ENCODE data around the gene DLG4.

Gene DLG4

DNA sequence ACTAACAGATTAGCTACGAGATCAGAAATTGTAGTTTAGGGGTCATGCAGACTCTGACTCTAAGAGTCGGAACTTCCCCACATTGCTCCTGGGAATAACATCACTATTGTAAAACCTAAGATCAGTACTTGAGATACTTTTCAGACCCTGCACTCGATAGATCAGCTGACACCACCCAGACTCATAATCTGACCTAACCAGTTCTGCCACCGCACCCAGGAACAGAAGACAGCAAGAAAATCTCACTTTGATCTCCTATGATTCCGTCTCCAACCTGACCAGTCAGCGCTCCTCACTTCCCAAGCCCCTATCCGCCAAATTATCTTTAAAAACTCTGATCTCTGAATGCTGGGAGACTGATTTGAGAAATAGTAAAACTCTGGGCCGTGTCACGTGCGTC, 77.8 kb downstream of the DLG4 start:
- Histone ChIP-seq H3K4me3 (ENCODE audit: low read depth, low read length) (no peak overlapping the region), H3K27ac (ENCODE audit: low read depth, low read length) (no peak overlapping the region), H3K27me3 (ENCODE audit: control insufficient read depth, insufficient read depth, low read length) (peaks cover 11% of the 10 kb centered on the region; the same call in 1 of the 2 replicates), H3K9ac (ENCODE audit: low read length) (no peak overlapping the region), H3K9me3 (ENCODE audit: control insufficient read depth, insufficient read depth, low read depth, low read length) (0 out of 2 replicates have a peak, but pooled peaks cover 2% of the 10 kb centered on the region), H3K36me3 (ENCODE audit: control insufficient read depth, insufficient read depth, low read length) (no peaks in the 10 kb centered on the region), H3K4me1 (ENCODE audit: control insufficient read depth, insufficient read depth, low read length) (peaks cover 32% of the 10 kb centered on the region)

DNA sequence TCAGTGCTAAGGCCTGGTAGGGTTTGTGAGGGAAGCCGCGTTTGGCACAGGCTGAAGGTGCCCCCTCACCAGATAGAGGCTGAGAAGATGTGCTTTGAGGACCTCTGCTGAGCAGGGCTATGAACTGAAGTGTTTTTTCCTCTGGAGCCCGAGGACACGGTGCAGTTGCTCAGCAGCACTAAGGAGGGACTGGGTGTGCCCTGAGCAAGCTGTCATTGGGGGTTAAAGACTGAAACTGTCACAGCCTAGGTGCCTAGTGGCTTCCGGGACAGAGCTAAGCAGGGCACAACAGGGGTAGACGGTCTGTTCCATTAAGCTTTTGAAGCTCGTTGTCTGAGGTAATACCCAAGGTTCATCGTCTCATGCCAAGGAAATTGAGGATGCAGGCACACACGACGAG, 80.2 kb downstream of the DLG4 start:
- Histone ChIP-seq H3K36me3 (ENCODE audit: control insufficient read depth, insufficient read depth, low read length) (no peaks in the 10 kb centered on the region), H3K27me3 (ENCODE audit: control insufficient read depth, insufficient read depth, low read length) (peaks cover 21% of the 10 kb centered on the region), H3K9me3 (ENCODE audit: control insufficient read depth, insufficient read depth, low read depth, low read length) (0 out of 2 replicates have a peak, but pooled peaks cover 2% of the 10 kb centered on the region), H3K4me3 (ENCODE audit: low read depth, low read length) (no peak overlapping the region), H3K9ac (ENCODE audit: low read length) (no peak overlapping the region), H3K4me1 (ENCODE audit: control insufficient read depth, insufficient read depth, low read length) (peaks cover 26% of the 10 kb centered on the region), H3K27ac (ENCODE audit: low read depth, low read length) (no peak overlapping the region)

DNA sequence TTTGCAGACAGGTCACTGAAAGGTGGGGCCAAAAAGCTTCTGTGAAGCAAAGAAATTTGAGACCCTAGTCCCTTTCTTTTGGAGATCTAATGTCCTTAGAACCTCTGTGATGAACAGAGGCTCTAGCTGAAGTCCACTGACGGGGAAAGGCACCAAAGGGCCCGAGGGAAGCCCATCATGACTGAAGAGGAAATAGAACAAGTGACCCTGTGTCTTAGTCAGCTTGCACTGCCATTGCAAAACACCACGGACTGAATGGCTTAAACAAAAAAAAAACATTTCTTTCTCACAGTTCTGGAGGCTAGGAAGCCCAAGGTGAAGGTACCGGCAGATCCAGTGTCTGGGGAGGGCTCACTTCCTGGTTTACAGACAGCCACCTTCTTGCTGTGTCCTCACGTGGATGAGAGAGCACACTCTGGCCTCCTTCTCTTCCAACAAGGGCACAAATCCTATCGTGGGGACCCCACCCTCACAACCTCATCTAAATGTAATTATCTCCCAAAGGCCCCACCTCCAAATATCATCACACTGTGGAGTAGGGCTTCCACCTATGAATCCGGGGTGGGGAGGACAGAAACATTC, 80.7 kb downstream of the DLG4 start:
- no peaks in the 10 kb centered on the region for H3K36me3 ChIP-seq (ENCODE audit: control insufficient read depth, insufficient read depth, low read length)
- H3K4me3 ChIP-seq (ENCODE audit: low read depth, low read length): no peak overlapping the region
- 0 out of 2 replicates have a peak, but pooled peaks cover 2% of the 10 kb centered on the region for H3K9me3 ChIP-seq (ENCODE audit: control insufficient read depth, insufficient read depth, low read depth, low read length)
- H3K9ac ChIP-seq (ENCODE audit: low read length): no peak overlapping the region
- H3K27me3 ChIP-seq (ENCODE audit: control insufficient read depth, insufficient read depth, low read length): peaks cover 26% of the 10 kb centered on the region
- H3K4me1 ChIP-seq (ENCODE audit: control insufficient read depth, insufficient read depth, low read length): peaks cover 28% of the 10 kb centered on the region
- H3K27ac ChIP-seq (ENCODE audit: low read depth, low read length): no peak overlapping the region

DNA sequence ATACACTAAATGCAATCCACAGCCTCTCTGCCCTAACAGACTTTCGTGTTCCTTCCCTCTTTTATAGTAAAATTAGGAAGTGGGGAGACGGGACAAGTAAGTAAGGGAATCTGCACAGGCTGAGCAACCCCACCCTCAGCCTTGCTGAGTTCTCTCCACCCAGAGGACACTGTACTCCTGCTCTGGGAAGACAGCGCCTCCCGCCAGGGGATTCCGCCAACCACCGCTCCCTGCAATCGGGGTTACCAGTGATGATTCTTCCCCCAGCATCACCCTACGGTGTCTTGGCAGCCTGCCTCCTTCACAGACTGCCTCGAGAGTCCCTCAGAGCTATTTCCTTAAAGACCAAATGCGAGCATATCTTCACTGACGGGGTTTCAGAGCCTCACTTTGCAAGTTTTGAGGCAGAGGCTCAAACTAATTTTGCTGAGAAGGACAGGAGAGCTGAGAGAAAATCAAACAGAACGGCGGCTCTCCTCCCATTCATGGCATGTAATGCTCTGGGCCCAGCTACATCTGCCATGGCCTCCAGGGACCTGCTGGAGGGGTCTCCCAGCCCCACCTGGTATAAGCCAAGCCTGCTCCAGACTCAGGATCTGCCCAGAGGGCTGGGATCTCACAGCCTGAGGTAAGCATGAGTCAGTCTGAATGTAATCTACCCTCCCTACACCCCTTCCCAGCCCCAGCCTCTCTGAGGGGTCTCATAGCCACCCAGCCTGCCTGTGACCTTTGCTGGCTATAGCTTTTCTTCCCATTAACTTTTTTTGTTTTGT, 82.3 kb downstream of the DLG4 start:
- H3K27ac ChIP-seq (ENCODE audit: low read depth, low read length): no peak overlapping the region
- 0 out of 2 replicates have a peak, but pooled peaks cover 2% of the 10 kb centered on the region for H3K9me3 ChIP-seq (ENCODE audit: control insufficient read depth, insufficient read depth, low read depth, low read length)
- H3K27me3 ChIP-seq (ENCODE audit: control insufficient read depth, insufficient read depth, low read length): peaks cover 31% of the 10 kb centered on the region
- H3K9ac ChIP-seq (ENCODE audit: low read length): no peak overlapping the region
- H3K4me3 ChIP-seq (ENCODE audit: low read depth, low read length): no peak overlapping the region
- H3K4me1 ChIP-seq (ENCODE audit: control insufficient read depth, insufficient read depth, low read length): peaks cover 34% of the 10 kb centered on the region
- no peaks in the 10 kb centered on the region for H3K36me3 ChIP-seq (ENCODE audit: control insufficient read depth, insufficient read depth, low read length)
